Measurements from ENCODE around the gene CUX1. TPM values are rescaled to one million over a fixed set of nuclear protein-coding genes. Genes with fewer than 3 reads are reported as not detected.

The CUX1 gene
- total RNA-seq, 4 donors from 2014 or later: 52.5 to 93.6 (median 63.7) TPM

DNA sequence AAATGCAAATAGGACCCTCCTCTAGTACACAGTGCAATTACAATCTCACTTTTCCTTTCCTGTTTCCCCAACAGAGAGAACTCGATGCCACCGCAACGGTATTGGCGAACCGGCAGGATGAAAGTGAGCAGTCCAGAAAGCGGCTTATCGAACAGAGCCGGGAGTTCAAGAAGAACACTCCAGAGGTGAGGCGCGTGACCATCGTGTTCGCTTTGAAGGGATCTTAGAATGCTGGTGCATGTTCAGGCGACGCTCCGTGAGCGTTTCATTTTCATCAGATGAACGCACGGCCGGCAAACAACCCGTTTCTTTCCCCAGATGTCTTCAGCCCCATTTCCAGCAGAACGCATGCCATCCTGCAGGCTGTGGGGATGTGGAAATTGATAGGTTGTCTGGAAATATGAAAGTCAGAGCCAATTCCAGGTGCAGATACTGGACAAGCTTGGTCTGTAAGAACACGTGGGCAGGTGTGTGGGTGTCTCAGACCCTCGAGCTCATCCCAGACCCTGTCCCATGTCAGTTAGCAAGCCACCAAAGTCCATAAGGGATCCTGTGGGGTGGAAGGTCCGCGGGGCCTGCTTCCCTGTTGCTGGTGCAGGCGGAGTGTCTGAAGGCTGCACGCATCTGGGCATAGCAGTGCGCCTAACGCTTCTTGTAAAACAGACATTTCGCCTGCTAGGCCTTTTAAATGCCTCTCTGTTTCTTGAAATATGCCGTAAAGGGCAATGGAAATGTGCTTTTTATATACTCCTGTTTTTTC, 98.8 kb downstream of the CUX1 start:
- Histone ChIP-seq H3K36me3 (peaks cover 32% of the 10 kb centered on the region), H3K4me1 (no peaks in the 10 kb centered on the region), H3K27me3 (no peaks in the 10 kb centered on the region), H3K4me3 (no peak overlapping the region), H3K27ac (no peak overlapping the region), H3K9me3 (no peaks in the 10 kb centered on the region)
- no peak for TF ChIP-seq POLR2AphosphoS5 (IDR thresholded peaks at IDR 0.05)
- DNase-seq (ENCODE audit: low spot score in 2 of 2): peak in 1 of 2 donors; percentile 60
- 96% methylated on average over 31 of the region's 31 CpGs for WGBS

DNA sequence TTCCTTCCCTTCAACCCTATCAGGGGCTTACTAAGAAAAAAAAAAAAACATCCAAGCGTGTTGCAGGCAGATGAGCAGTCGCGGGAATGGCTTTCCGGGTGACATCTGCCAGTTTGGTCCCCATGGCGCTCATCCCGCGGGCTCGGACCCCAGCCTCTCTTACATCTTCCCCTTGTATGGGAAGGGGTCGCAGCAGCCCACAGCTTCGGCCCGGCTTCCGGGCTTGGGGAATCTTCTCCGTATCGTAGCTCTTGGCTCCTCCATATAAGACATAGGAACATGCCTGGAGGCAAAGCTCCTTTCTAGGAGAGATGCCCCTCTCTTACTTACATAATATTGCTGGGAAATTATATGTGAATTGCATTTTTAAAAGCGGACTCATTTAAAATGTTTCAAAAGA, 99.5 kb downstream of the CUX1 start:
- peak in 1 of 2 donors; percentile 65 for DNase-seq (ENCODE audit: low spot score in 2 of 2)
- Histone ChIP-seq H3K4me3 (no peak overlapping the region), H3K27ac (no peak overlapping the region), H3K9me3 (no peaks in the 10 kb centered on the region), H3K36me3 (peaks cover 32% of the 10 kb centered on the region), H3K4me1 (no peaks in the 10 kb centered on the region), H3K27me3 (no peaks in the 10 kb centered on the region)
- TF ChIP-seq POLR2A (IDR thresholded peaks at IDR 0.05) (no peak), EP300 (IDR thresholded peaks at IDR 0.05) (no peak), POLR2AphosphoS5 (IDR thresholded peaks at IDR 0.05) (no peak)
- TF ChIP-seq, protein P1, sequence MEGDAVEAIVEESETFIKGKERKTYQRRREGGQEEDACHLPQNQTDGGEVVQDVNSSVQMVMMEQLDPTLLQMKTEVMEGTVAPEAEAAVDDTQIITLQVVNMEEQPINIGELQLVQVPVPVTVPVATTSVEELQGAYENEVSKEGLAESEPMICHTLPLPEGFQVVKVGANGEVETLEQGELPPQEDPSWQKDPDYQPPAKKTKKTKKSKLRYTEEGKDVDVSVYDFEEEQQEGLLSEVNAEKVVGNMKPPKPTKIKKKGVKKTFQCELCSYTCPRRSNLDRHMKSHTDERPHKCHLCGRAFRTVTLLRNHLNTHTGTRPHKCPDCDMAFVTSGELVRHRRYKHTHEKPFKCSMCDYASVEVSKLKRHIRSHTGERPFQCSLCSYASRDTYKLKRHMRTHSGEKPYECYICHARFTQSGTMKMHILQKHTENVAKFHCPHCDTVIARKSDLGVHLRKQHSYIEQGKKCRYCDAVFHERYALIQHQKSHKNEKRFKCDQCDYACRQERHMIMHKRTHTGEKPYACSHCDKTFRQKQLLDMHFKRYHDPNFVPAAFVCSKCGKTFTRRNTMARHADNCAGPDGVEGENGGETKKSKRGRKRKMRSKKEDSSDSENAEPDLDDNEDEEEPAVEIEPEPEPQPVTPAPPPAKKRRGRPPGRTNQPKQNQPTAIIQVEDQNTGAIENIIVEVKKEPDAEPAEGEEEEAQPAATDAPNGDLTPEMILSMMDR (IDR thresholded peaks at IDR 0.05): no peak
- WGBS: 96% methylated on average over 15 of the region's 15 CpGs

DNA sequence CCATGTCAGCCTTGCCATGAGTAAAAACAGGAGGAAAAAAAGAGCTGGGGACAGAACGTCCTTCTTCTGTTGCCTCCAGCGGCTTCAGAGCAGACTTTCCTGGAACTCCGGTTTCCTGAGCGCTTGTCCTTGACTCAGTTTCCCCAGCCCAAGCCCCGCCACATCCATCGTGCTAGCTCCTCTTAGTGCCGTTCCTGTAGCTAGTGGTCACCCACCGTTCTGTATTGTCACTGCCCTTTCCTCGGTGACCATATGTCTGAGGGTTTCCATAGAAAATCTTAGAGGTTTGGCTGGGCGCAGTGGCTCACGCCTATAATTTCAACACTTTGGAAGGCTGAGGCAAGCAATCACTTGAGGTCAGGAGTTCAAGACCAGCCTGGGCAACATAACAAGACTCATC, 100.1 kb downstream of the CUX1 start:
- no peaks in the 10 kb centered on the region for H3K9me3 ChIP-seq
- no peak overlapping the region for H3K27ac ChIP-seq
- H3K27me3 ChIP-seq: no peaks in the 10 kb centered on the region
- no peak overlapping the region for H3K4me3 ChIP-seq
- TF ChIP-seq POLR2AphosphoS5 (IDR thresholded peaks at IDR 0.05) (no peak), EP300 (IDR thresholded peaks at IDR 0.05) (no peak), POLR2A (IDR thresholded peaks at IDR 0.05) (no peak)
- TF ChIP-seq, protein P1 (IDR thresholded peaks at IDR 0.05): no peak
- peaks cover 32% of the 10 kb centered on the region for H3K36me3 ChIP-seq
- no peak for DNase-seq (ENCODE audit: low spot score in 2 of 2)
- WGBS: 96% methylated on average over 11 of the region's 11 CpGs
- no peaks in the 10 kb centered on the region for H3K4me1 ChIP-seq

DNA sequence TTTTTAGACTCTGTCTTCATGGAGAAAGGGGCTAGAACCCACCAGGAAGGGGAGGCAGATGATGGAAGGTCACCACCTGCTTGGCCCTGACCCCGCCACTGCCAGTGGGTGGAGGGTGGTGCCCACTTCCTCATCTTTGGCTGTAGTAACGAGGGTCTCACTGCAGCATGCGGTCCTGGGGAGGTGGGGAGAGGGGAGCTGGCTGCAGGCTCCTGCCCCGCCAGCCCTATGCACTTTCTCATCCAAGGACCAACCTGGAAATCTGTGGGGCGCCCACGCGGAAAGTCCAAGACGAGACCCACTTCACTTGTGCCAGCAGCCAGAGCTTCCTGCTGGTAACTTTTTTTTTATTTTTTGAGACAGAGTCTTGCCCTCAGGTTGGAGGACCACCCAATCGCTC, 101.0 kb downstream of the CUX1 start:
- H3K9me3 ChIP-seq: no peaks in the 10 kb centered on the region
- 100% methylated on average over 6 of the region's 9 CpGs for WGBS
- H3K27ac ChIP-seq: no peak overlapping the region
- no peaks in the 10 kb centered on the region for H3K4me1 ChIP-seq
- H3K36me3 ChIP-seq: peaks cover 32% of the 10 kb centered on the region
- H3K27me3 ChIP-seq: no peaks in the 10 kb centered on the region
- TF ChIP-seq, protein P1 (IDR thresholded peaks at IDR 0.05): no peak
- DNase-seq (ENCODE audit: low spot score in 2 of 2): no peak
- H3K4me3 ChIP-seq: no peak overlapping the region

DNA sequence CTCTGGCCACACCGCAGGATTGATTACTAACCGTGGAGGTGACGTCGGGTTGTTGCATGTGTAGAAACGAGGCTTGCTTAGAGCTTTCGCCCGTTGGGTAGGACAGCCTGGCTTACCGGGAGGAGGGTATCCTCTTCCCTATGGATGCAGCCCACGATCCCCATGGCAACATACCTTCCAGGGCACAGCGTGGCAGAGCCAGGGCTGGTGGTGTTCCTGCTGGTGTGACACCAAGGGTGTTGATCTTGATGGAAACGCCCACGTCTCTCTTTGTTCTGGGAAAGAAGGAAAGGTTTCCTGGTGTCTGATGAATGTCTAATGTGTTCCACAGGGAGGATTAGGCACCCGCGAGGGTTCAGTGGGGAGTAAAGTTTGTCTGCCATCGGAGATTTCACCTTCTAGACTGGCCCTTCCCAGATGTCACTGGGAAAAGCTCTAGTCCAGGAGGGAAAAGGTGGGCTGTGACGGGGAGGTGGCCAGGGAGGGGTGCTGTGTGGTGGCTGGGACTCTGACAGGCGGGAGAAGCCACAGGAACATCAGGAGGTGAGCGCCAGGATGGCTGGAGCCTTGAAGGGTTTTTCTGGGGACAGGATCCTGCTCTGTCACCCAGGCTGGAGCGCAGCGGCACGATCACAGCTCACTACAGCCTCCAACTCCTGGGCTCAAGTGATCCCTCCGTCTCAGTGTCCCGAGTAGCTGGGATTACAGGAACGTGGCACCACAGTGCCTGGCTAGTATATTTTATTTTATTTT, 102.1 kb downstream of the CUX1 start:
- TF ChIP-seq POLR2AphosphoS5 (IDR thresholded peaks at IDR 0.05): no peak
- TF ChIP-seq POLR2A (IDR thresholded peaks at IDR 0.05): no peak
- no peak for TF ChIP-seq EP300 (IDR thresholded peaks at IDR 0.05)
- TF ChIP-seq, protein P1 (IDR thresholded peaks at IDR 0.05): no peak
- H3K4me3 ChIP-seq: no peak overlapping the region
- H3K36me3 ChIP-seq: peaks cover 32% of the 10 kb centered on the region
- 93% methylated on average over 19 of the region's 24 CpGs for WGBS
- no peaks in the 10 kb centered on the region for H3K27me3 ChIP-seq
- H3K9me3 ChIP-seq: no peaks in the 10 kb centered on the region
- H3K27ac ChIP-seq: no peak overlapping the region
- no peak for DNase-seq (ENCODE audit: low spot score in 2 of 2)
- H3K4me1 ChIP-seq: no peaks in the 10 kb centered on the region

All from suprapubic skin (tissue), 4 donors.